Epithelial cell of proximal tubule (primary cell): ENCODE measurements around the gene TSKU. TPM values are rescaled to one million over a fixed set of nuclear protein-coding genes. Genes with fewer than 3 reads are reported as not detected.
"Not testable (repeated sequence)": the region's sequence is repeated elsewhere in the genome, so short reads cannot be mapped to it uniquely, and the experiment has no call there.

ENCODE experiments used
- DNase-seq: peaks from one replicate; pipeline ENCODE4 v3.0.0-alpha.2; 2011; ENCODE audit warnings: low read depth
- H3K4me3 ChIP-seq: 2 replicates; pipeline ENCODE4 v1.5.1; 2011; ENCODE audit warnings: low read depth, mild to moderate bottlenecking, low read length
- total RNA-seq: library from RNA; depleted of rRNA; stranded (reverse); fragments of >200 nt; gene quantifications from 2 replicates; pipeline ENCODE4 v1.2.3, GENCODE V29; 2015
- TF ChIP-seq, protein P1 (sequence below): conservative IDR thresholded peaks from 2 replicates; pipeline ENCODE4 v1.5.1; 2012; ENCODE audit warnings: low read depth, mild to moderate bottlenecking, low read length

Gene TSKU
- total RNA-seq, 1 donor from 2014 or later, result 18.3 TPM

DNA sequence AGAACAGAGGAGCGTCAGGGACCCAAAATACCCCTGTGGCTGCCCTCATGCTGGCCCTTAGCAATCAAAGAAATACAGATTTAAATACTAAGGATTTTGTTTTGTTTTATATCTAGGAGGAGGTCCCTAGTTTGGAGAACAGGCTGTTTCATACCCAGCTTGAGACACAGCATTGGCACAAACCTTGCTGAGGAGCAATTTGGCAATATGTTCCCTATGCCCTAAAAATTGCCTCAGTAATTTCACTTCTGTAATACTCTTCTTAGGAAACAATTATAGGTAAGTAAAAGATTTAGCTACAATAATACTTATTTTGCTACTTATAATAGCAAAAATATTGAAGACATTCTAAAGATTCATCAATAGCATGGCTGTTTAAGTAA lies 37.0 kb downstream of the TSKU start:
- DNase-seq, result no peak
- no peak overlapping the region for H3K4me3 ChIP-seq
- TF ChIP-seq, protein P1, sequence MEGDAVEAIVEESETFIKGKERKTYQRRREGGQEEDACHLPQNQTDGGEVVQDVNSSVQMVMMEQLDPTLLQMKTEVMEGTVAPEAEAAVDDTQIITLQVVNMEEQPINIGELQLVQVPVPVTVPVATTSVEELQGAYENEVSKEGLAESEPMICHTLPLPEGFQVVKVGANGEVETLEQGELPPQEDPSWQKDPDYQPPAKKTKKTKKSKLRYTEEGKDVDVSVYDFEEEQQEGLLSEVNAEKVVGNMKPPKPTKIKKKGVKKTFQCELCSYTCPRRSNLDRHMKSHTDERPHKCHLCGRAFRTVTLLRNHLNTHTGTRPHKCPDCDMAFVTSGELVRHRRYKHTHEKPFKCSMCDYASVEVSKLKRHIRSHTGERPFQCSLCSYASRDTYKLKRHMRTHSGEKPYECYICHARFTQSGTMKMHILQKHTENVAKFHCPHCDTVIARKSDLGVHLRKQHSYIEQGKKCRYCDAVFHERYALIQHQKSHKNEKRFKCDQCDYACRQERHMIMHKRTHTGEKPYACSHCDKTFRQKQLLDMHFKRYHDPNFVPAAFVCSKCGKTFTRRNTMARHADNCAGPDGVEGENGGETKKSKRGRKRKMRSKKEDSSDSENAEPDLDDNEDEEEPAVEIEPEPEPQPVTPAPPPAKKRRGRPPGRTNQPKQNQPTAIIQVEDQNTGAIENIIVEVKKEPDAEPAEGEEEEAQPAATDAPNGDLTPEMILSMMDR, result no peak

DNA sequence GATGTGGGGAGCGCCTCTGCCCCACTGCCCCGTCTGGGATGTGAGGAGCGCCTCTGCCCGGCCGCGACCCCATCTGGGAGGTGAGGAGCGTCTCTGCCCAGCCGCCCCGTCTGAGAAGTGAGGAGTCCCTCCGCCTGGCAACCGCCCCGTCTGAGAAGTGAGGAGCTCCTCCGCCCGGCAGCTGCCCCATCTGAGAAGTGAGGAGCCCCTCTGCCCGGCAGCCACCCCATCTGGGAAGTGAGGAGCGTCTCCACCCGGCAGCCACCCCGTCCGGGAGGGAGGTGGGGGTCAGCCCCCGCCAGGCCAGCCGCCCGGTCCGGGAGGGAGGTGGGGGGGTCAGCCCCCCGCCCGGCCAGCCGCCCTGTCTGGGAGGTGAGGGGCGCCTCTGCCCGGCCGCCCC lies 38.2 kb downstream of the TSKU start:
- H3K4me3 ChIP-seq, DNase-seq: not testable (repeated sequence)

DNA sequence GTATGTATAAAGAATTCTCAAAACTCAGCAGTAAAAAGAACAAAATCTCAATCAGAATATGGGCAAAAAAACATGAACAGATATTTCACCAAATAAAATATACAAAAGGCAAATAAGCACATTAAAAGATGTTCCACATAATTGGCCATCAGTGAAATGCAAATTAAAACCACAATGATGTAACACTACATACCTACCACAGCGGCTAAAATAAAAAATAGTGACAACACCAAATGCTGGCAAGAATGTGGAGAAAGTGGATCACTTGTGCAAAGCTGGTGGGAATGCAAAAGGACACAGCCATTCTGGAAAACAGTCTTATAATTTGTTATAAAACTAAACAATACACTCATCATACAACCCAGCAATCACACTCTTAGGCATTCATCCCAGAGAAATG lies 39.2 kb downstream of the TSKU start:
- no peak for DNase-seq
- no peak overlapping the region for H3K4me3 ChIP-seq
- TF ChIP-seq, protein P1, result no peak

DNA sequence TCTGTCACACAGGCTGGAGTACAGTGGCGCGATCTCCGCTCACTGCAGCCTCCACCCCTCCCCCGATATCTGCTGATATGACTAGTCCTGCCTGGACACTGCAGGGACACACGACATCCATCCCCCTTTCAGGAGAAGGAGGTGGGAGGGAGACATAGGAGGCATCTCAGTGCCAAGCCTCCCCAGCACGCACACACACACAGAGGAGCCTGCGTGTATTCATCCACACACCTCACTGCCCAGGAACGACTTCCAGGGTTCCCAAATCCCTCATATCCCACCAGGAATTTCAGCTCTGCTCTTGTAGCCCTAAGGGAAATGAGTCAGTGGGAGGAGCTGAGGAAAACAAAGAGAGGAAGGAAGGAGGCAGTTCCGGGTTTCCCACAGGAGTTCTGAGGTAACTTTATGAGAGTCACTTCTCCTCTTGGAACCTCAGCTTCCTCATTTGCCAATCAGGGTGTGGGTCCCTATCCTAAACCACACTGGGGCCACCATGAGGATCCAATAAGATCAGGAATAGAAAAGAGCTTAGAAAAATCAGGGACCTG lies 40.4 kb downstream of the TSKU start:
- TF ChIP-seq, protein P1, result no peak
- peak; percentile 56 for DNase-seq
- no peak overlapping the region for H3K4me3 ChIP-seq

DNA sequence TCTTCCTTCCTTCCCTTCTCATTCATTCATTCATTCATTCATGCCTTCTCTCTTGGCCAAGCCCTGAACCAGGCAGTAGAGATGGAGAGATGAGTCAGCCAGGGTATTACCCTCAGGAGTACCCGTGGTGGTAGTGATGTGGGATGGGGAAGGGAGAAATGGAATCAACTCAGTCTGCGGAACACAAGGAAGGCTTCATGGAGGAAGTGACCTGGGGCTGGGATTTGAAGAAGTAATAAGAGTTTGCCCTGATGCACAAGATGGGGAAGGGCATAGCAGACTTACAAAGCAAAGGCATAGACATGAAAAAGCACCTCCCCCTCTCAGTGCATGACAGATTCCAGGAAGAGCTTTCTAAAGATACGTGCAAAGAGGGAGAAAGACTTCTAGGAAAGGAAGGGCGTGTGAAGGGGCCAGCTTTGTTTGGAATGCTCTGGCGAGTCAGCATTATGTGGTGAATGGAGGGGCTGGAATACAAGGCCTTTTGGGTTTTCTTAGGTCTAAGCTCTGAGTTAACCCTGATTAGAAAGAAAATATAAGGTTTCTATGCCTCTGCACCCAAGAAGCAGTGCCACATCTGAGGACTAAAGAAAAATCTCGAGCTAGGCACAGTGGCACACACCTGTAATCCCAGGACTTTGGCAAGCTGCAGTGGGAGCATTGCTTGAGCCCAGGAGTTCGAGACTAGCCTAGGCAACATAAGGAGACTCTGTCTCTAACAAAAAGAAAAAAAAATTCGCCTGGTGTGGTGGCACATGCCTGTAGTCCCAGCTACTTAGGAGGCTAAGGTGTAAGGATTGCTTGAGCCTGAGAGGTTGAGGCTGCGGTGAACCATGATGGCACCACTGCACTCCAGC lies 41.2 kb downstream of the TSKU start:
- TF ChIP-seq, protein P1, result no peak
- no peak overlapping the region for H3K4me3 ChIP-seq
- DNase-seq, result no peak

DNA sequence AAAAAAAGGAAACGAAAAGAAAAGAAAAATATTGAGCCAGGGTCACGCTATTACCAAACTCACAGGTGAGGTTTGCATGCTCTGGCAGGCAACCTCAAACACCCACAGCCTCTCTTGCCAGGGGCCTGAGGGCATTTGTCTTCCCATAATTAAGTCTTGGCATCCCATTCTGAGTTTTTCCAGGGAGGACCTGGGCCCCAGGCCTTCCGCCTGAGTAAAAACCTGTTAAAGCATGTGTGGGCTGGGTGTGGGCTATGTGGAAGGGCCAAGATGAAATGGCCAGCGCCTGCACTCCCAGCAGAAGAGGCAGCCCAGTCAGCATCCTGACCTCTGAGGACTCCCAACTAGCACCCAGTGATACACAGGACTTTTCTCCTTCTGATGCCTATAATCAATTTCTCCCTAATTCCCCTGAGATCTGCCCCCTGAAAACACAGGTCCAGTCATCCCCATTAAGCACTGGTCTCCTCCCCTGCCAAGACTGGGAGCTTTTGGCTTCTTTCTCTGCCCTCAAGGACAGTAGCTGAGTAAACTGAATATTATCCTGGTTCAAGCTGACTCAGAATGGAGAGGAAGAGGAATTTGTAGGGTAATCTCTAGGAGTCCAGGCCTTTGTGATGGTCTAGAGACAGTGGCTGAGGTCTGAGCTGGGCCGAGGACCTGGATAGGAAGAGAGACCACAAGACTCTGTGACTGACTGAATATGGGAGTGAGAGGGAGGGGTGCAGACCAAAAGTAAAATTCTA lies 42.0 kb downstream of the TSKU start:
- DNase-seq, result no peak
- H3K4me3 ChIP-seq, result no peak overlapping the region
- TF ChIP-seq, protein P1, result no peak

DNA sequence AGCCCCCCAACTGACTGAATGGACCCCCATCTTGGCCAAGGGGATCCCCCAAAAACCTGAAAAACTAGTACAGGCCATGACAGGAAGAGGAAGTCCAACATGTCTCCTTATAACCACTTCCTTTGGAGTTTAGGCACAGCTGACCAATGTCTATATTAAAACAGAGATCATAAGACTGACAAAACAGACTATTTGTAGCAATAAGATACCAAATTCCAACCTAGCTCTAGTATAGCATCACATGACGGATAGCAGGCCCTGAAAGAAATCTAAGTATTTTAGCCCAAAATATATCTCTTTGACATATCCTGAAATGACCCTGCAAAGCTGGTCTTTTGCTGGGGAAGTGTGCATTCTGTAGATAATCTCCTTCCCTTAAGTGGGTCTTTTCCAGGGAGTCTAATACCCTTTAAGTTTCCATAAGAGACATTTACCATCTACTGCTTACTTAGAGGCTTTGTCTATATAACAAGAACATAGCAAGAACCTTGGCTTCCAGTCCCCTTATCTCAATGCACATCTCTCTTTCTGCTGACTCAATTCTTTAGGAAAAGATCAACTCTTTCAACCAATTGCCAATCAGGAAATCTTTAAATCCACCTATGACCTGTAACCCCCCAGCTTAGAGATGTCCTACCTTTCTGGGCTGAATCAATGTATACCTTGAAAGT lies 42.7 kb downstream of the TSKU start:
- TF ChIP-seq, protein P1, result no peak
- DNase-seq, result no peak
- no peak overlapping the region for H3K4me3 ChIP-seq

DNA sequence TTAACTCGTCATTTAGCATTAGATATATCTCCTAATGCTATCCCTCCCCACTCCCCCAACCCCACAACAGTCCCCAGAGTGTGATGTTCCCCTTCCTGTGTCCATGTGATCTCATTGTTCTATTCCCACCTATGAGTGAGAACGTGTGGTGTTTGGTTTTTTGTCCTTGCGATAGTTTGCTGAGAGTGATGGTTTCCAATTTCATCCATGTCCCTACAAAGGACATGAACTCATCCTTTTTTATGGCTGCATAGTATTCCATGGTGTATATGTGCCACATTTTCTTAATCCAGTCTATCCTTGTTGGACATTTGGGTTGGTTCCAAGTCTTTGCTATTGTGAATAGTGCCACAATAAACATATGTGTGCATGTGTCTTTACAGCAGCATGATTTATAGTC lies 43.4 kb downstream of the TSKU start:
- not testable (repeated sequence) for H3K4me3 ChIP-seq, DNase-seq

DNA sequence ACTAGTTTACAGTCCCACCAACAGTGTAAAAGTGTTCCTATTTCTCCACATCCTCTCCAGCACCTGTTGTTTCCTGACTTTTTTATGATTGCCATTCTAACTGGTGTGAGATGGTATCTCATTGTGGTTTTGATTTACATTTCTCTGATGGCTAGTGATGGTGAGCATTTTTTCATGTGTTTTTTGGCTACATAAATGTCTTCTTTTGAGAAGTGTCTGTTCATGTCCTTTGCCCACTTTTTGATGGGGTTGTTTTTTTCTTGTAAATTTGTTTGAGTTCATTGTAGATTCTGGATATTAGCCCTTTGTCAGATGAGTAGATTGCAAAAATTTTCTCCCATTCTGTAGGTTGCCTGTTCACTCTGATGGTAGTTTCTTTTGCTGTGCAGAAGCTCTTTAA lies 43.8 kb downstream of the TSKU start:
- not testable (repeated sequence) for DNase-seq, H3K4me3 ChIP-seq
